GM12878 (cell line): ENCODE measurements around the gene RBMS1.

ENCODE experiments used
- EZH2 ChIP-seq: IDR thresholded peaks from 2 replicates; pipeline ENCODE4 v1.6.1; 2012; ENCODE audit warnings: low read depth, mild to moderate bottlenecking, control low read depth, inconsistent platforms, low read length, borderline replicate concordance; ENCODE audit not compliant: control insufficient read depth
- POLR2AphosphoS5 ChIP-seq: IDR thresholded peaks from 2 replicates; pipeline ENCODE4 v1.6.1; 2011; ENCODE audit warnings: mild to moderate bottlenecking, low read length, inconsistent platforms
- TF ChIP-seq, protein P1 (sequence below), 3 experiments: IDR thresholded peaks in 2 of 3; conservative IDR thresholded peaks in 1 of 3; 2 replicates each; pipeline ENCODE4 v1.5.1; 2011; ENCODE audit warnings: low read depth in 3 of 3, low read length in 3 of 3, mild to moderate bottlenecking in 3 of 3, control low read depth in 2 of 3, moderate library complexity in 2 of 3, inconsistent platforms in 1 of 3, mixed read lengths in 1 of 3; ENCODE audit not compliant: control insufficient read depth in 2 of 3, insufficient read depth in 1 of 3; ENCODE audit errors: extremely low read depth in 1 of 3
- TF ChIP-seq, protein P2 (sequence below): IDR thresholded peaks from 2 replicates; pipeline ENCODE4 v1.6.1; 2012; ENCODE audit warnings: low read length, inconsistent platforms

DNA sequence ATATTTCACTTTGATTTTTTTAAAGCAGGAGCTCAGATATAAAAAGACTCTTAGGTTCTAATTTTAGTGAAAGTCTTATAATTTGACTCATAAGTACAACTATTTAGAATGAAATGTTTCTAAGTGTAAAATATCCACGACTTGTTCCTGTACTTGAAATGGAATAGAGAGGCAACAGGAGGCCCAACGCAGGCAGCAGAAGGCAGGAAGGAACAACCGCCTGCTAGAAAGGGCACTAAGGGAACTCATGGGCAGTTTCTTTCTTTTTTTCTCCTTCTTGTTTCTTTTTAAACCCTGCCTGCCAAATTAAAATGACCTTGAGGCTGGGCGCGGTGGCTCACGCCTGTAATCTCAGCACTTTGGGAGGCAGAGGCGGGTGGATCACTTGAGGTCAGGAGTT, 51.0 kb downstream of the RBMS1 start:
- no peak for TF ChIP-seq POLR2AphosphoS5
- TF ChIP-seq, protein P1, sequence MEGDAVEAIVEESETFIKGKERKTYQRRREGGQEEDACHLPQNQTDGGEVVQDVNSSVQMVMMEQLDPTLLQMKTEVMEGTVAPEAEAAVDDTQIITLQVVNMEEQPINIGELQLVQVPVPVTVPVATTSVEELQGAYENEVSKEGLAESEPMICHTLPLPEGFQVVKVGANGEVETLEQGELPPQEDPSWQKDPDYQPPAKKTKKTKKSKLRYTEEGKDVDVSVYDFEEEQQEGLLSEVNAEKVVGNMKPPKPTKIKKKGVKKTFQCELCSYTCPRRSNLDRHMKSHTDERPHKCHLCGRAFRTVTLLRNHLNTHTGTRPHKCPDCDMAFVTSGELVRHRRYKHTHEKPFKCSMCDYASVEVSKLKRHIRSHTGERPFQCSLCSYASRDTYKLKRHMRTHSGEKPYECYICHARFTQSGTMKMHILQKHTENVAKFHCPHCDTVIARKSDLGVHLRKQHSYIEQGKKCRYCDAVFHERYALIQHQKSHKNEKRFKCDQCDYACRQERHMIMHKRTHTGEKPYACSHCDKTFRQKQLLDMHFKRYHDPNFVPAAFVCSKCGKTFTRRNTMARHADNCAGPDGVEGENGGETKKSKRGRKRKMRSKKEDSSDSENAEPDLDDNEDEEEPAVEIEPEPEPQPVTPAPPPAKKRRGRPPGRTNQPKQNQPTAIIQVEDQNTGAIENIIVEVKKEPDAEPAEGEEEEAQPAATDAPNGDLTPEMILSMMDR (IDR thresholded peaks at IDR 0.05 in 2 of 3, conservative IDR thresholded peaks at IDR 0.05 in 1 of 3; ENCODE audit: control insufficient read depth in 2 of 3, extremely low read depth in 1 of 3, insufficient read depth in 1 of 3, low read depth in 3 of 3, low read length in 3 of 3): no peak
- no peak for TF ChIP-seq EZH2
- TF ChIP-seq, protein P2, sequence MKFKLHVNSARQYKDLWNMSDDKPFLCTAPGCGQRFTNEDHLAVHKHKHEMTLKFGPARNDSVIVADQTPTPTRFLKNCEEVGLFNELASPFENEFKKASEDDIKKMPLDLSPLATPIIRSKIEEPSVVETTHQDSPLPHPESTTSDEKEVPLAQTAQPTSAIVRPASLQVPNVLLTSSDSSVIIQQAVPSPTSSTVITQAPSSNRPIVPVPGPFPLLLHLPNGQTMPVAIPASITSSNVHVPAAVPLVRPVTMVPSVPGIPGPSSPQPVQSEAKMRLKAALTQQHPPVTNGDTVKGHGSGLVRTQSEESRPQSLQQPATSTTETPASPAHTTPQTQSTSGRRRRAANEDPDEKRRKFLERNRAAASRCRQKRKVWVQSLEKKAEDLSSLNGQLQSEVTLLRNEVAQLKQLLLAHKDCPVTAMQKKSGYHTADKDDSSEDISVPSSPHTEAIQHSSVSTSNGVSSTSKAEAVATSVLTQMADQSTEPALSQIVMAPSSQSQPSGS: no peak
